RWPE1 (cell line): ENCODE results near the gene GPR152.

Source experiments
- CTCF ChIA-PET: fragments of 350-600 bp; sonication (Branson Sonifier 250); formaldehyde crosslinking; extraction: SDS; loops from one replicate; lab custom pipeline; 2021; lab: Yijun Ruan, JAX
- POLR2A ChIA-PET: fragments of 400-600 bp; formaldehyde crosslinking; extraction: SDS; loops from one replicate; lab custom pipeline; 2020; ENCODE audit warnings: antibody characterized with exemption; ENCODE audit not compliant: low non-redundant PET; lab: Yijun Ruan, JAX
- DNase-seq: peaks from one replicate; pipeline ENCODE4 v3.0.0; 2012; ENCODE audit warnings: low spot score
- H3K27ac ChIP-seq: fragments of 450-650 bp; 2 replicates; pipeline ENCODE4 v1.5.1; 2017
- TF ChIP-seq, protein P1 (sequence below): fragments of 450-650 bp; conservative IDR thresholded peaks from 2 replicates; pipeline ENCODE4 v1.5.1; 2017; ENCODE audit warnings: low read depth, mild to moderate bottlenecking

Gene GPR152

DNA sequence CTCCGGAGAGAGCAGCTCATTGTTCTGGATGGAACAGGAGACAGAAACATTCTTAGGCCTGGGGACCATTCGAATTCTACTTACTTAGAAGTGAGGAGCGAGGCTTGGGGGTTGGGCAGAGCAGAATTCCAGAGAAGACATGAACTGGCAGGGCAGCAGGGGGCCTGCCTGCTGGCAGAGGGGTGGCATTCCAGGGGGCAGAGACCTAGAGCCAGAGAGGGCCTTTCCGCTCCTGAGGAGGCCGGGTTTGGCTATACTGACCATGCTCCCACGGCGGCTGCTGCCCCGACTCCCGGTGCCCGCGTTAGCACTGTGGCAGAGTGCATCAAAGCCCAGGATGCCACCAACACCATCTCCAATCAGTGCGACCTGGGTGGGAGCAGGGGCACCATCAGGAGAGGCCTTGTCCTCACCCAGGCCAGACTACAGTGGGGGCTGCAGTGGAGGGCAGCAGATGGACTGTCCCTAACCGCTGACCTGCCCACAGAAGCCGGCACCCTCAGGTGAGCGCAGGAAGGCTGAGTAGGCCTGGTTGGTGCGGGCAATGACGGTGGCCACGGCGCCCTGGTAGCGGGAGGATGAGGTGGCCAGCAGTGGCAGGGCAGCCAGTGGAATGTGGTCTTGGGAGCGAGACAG, 45.2 kb upstream of the GPR152 start:
- ChIA-PET POLR2A (no interaction called here), CTCF (no interaction called here)
- DNase-seq = no peak
- peak overlapping the region; percentile 28 for H3K27ac ChIP-seq
- TF ChIP-seq, protein P1, sequence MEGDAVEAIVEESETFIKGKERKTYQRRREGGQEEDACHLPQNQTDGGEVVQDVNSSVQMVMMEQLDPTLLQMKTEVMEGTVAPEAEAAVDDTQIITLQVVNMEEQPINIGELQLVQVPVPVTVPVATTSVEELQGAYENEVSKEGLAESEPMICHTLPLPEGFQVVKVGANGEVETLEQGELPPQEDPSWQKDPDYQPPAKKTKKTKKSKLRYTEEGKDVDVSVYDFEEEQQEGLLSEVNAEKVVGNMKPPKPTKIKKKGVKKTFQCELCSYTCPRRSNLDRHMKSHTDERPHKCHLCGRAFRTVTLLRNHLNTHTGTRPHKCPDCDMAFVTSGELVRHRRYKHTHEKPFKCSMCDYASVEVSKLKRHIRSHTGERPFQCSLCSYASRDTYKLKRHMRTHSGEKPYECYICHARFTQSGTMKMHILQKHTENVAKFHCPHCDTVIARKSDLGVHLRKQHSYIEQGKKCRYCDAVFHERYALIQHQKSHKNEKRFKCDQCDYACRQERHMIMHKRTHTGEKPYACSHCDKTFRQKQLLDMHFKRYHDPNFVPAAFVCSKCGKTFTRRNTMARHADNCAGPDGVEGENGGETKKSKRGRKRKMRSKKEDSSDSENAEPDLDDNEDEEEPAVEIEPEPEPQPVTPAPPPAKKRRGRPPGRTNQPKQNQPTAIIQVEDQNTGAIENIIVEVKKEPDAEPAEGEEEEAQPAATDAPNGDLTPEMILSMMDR = no peak

DNA sequence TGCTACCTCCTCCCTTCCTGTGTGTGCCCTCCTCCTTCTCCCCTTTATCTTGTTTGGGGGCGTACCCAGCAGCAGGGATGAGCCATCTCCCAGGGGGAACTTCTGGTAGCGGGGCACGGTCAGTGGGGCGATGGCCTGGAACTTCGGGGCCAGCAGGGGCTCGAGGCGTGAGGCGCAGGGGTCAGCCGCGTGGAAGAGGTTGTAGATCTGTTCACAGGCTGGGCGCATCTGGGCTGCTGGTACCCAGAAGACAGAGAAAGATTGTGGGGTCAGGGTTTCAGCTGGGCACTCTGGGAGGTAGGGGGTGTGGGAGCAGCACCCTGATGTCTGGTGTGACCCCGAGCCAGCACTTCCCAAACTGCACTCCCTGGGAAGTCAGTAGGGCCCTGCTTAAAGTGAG, 43.6 kb upstream of the GPR152 start:
- peak overlapping the region; percentile 28; the same call in 1 of the 2 replicates for H3K27ac ChIP-seq
- ChIA-PET POLR2A (no interaction called here), CTCF (no interaction called here)
- no peak for DNase-seq
- TF ChIP-seq, protein P1 = no peak

DNA sequence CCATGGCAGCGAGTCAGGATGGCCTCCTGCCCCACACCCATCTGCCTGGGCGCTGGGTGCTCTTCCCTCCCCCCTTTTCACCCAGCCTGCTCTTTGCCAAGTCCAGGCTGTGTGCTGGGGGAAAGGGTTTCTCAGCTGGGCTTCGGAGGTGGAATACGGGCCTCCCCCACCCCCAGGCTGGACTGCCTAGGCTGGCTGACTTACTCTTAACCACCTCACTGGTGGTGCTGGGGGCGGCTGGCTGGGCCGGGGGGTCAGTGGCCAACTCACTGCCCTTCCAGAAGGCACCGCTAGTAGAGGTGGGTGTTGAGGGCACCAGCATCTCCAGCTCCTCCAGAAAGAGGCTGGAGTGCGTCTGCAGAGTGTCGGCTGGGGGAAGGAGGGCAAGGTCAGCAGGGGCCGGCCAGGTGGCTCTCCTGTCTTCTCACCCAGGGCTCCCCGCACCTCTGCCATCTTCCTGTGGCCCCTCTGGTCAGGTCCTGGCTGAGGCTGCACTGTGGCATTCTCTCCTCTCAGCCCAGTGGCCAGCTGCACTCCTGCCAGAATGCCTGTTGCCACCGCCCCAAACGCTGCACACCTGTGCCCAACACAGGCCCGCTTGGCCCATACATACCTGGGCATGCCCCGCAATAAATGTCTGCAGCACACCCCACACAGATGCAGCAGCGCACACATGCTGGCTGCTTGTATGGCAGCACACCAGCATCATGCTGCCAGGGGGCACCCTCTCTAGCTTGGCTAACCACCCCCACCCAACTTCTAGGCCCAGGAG, 42.9 kb upstream of the GPR152 start:
- H3K27ac ChIP-seq = peak overlapping the region; percentile 28; the same call in 1 of the 2 replicates
- TF ChIP-seq, protein P1 = no peak
- ChIA-PET CTCF (no interaction called here), POLR2A (interaction anchor here (0.7 kb wide), 1 partner anchor 39 kb away, joined by 7 read pairs; no protein-coding TSS in a partner anchor)
- no peak for DNase-seq

DNA sequence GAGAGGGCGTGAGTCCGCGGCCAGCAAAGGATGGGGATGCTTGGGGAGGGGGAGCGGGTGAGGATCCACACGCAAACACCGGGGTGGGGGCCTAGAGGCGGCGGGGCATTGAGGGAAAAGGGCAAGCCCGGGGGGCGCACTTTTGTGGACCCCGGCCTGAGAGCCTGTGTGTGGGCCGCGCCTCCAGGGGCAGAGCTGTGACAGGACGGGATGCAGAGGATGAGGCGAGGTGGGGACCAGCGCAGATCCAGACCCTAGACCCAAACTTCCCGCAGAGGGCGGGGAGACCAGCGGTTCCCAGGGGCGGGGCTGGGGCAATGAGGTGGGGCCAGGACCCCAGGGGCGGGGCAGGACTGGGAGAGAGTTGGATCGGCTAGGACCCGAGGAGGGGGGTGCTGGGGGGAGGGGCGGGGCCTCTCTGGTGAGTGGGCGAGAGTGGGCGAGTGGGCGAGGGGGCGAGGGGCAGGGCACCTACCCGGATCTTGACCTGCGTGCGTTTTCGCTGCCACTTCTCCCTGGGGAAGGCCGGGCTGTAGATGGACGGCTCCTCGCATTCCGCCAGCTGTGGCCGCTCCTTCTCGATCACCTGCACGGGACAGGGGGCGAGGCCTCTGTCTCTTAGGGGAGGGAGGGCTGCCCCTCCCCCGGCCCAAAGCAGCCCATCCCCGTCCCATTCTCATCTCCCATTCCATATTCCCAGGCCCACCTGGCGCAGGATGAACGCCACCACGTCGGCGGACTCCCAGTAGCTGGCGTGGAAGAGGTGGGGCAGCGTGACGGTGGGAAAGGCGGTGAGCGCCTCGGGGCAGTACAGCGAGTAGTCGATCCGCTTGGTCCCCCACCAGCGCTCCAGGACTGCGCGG, 42.1 kb upstream of the GPR152 start:
- CTCF ChIA-PET = no interaction called here
- POLR2A ChIA-PET = interaction anchor here (0.7 kb wide), 1 partner anchor 39 kb away, joined by 7 read pairs; no protein-coding TSS in a partner anchor
- TF ChIP-seq, protein P1 = no peak
- DNase-seq = no peak
- H3K27ac ChIP-seq = no peak overlapping the region

DNA sequence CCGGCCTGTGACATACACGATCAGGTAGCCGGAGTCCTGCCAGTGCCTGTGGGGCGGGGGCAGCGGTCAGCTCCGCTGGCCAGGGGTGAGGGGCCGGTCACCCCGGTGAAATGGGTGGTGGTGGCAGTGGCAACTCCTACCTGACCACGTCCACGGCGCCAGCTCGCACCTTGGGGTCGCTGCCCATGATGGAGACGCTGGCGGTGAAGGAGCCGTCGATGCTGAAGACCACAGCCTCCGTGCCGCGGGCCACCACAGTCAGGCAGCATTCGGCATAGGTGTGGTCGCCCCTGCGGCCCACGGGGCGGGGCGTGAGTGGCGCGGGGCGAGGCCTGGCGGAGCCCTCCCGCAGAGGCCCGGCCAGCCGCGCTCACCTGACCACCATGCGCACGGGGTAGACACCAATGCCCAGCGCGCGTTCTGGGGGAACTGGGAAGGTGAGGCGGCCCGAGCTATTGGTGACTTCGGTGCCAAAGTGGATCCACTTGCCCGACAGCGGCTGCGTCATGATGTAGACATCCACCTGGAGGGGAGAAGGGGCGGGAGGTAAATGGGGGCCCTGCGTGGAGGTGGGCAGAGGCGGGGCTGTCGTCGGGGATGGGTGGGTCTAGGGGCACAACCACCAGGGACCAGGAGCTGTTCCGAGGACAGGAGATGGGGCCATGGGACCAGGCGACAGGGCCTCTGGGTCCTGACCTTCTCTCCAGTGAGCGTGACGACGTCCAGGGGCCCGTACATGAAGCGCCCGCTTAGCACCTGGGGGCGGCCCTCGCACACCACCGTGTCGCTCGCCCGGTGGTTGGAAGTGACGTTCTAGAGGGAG, 41.2 kb upstream of the GPR152 start:
- no peak overlapping the region for H3K27ac ChIP-seq
- ChIA-PET CTCF (no interaction called here), POLR2A (no interaction called here)
- DNase-seq = no peak
- TF ChIP-seq, protein P1 = no peak
